Hypothalamus (tissue), 51 donors: Measurements from ENCODE around the gene CIB2.

Source experiments
- DNase-seq, 51 donors: peaks; one replicate each; lab custom pipeline; 2025; lab: John Stamatoyannopoulos, UW

Gene CIB2

GRCh38 chr15:78070049-78070700, 61.1 kb downstream of the CIB2 start:
- peak in 2 of 51 donors; percentile 15 to 34 for DNase-seq

GRCh38 chr15:78069462-78070029, 61.7 kb downstream of the CIB2 start:
- DNase-seq = no peak

- no peak for DNase-seq
Measured at GRCh38 chr15:78069052-78069414, 62.2 kb downstream of the CIB2 start.

GRCh38 chr15:78067328-78068228, 63.7 kb downstream of the CIB2 start:
- no peak for DNase-seq

- DNase-seq = no peak
Measured at GRCh38 chr15:78065973-78066946, 65.0 kb downstream of the CIB2 start.

- DNase-seq = peak in 13 of 51 donors; percentile 29 to 64 (median 41)
Measured at GRCh38 chr15:78065284-78065872, 65.9 kb downstream of the CIB2 start.

GRCh38 chr15:78064544-78064943, 66.7 kb downstream of the CIB2 start:
- DNase-seq = no peak

GRCh38 chr15:78063970-78064385, 67.3 kb downstream of the CIB2 start:
- DNase-seq = no peak

GRCh38 chr15:78063217-78063616, 68.0 kb downstream of the CIB2 start:
- DNase-seq = no peak

GRCh38 chr15:78061963-78062427, 69.2 kb downstream of the CIB2 start:
- DNase-seq = peak in 4 of 51 donors; percentile 20 to 35 (median 27)

GRCh38 chr15:78060232-78060631, 71.0 kb downstream of the CIB2 start:
- no peak for DNase-seq

- no peak for DNase-seq
Measured at GRCh38 chr15:78059110-78059839, 72.0 kb downstream of the CIB2 start.

GRCh38 chr15:78058401-78058935, 72.8 kb downstream of the CIB2 start:
- DNase-seq = no peak

- DNase-seq = no peak
Measured at GRCh38 chr15:78057803-78058202, 73.4 kb downstream of the CIB2 start.

GRCh38 chr15:78056714-78057269, 74.5 kb downstream of the CIB2 start:
- DNase-seq = peak in 4 of 51 donors; percentile 25 to 34 (median 32)

- no peak for DNase-seq
Measured at GRCh38 chr15:78055919-78056713, 75.1 kb downstream of the CIB2 start.

- DNase-seq = no peak
Measured at GRCh38 chr15:78054966-78055365, 76.3 kb downstream of the CIB2 start.
